WERI-Rb-1 (cell line): ENCODE data around the gene ATXN7.
A peak's percentile ranks its signal among the peaks of the same experiment; 100 is the strongest.

ENCODE experiments used
- DNase-seq: peaks from one replicate; pipeline ENCODE4 v3.0.0-alpha.2; 2020
- H3K27ac ChIP-seq: fragments of 250-450 bp; sonication (Bioruptor Pico); 2 replicates; pipeline ENCODE4 v1.5.1; 2020; ENCODE audit warnings: mild to moderate bottlenecking, moderate library complexity
- H3K27me3 ChIP-seq: fragments of 250-450 bp; sonication (Bioruptor Pico); 2 replicates; pipeline ENCODE4 v1.5.1; 2021; ENCODE audit warnings: mild to moderate bottlenecking, low read depth, moderate library complexity; ENCODE audit not compliant: insufficient read depth, severe bottlenecking
- H3K36me3 ChIP-seq: fragments of 250-450 bp; sonication (Bioruptor Pico); 2 replicates; pipeline ENCODE4 v1.5.1; 2020; ENCODE audit warnings: mild to moderate bottlenecking, moderate library complexity
- H3K4me3 ChIP-seq: 2 replicates; pipeline ENCODE4 v1.5.1; 2011; ENCODE audit warnings: low read depth, mild to moderate bottlenecking, control low read depth, low read length
- H3K9me3 ChIP-seq: fragments of 250-450 bp; sonication (Bioruptor Pico); 2 replicates; pipeline ENCODE4 v1.5.1; 2021; ENCODE audit warnings: mild to moderate bottlenecking, moderate library complexity; ENCODE audit not compliant: severe bottlenecking
- TF ChIP-seq, protein P1 (sequence below): IDR thresholded peaks from 2 replicates; pipeline ENCODE4 v1.5.1; 2011; ENCODE audit warnings: low read depth, mild to moderate bottlenecking, control low read depth, inconsistent platforms, low read length

The ATXN7 gene

DNA sequence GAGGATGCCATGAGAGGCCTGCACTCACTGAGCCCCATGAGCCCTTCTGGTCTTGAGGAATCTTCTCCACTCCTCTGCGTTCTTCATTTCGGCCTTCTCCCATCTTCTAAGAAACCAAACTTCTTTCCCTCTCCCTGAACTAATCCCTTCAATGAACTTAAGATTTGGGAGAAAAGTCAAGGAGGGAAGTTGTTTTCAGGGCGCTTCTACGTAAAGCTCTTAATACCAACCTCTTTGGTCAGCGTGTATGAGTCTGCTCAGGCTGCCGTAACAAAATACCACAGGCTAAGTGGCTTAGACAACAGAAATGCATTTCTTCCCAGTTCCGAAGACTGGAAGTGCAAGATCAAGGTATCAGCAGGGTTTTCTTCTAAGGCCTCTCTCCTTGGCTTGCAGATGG, 173.4 kb downstream of the ATXN7 start:
- Histone ChIP-seq H3K36me3 (no peaks in the 10 kb centered on the region), H3K9me3 (peaks cover 17% of the 10 kb centered on the region), H3K27ac (no peak overlapping the region), H3K27me3 (no peaks in the 10 kb centered on the region), H3K4me3 (no peak overlapping the region)
- DNase-seq = no peak
- TF ChIP-seq, protein P1, sequence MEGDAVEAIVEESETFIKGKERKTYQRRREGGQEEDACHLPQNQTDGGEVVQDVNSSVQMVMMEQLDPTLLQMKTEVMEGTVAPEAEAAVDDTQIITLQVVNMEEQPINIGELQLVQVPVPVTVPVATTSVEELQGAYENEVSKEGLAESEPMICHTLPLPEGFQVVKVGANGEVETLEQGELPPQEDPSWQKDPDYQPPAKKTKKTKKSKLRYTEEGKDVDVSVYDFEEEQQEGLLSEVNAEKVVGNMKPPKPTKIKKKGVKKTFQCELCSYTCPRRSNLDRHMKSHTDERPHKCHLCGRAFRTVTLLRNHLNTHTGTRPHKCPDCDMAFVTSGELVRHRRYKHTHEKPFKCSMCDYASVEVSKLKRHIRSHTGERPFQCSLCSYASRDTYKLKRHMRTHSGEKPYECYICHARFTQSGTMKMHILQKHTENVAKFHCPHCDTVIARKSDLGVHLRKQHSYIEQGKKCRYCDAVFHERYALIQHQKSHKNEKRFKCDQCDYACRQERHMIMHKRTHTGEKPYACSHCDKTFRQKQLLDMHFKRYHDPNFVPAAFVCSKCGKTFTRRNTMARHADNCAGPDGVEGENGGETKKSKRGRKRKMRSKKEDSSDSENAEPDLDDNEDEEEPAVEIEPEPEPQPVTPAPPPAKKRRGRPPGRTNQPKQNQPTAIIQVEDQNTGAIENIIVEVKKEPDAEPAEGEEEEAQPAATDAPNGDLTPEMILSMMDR = no peak

DNA sequence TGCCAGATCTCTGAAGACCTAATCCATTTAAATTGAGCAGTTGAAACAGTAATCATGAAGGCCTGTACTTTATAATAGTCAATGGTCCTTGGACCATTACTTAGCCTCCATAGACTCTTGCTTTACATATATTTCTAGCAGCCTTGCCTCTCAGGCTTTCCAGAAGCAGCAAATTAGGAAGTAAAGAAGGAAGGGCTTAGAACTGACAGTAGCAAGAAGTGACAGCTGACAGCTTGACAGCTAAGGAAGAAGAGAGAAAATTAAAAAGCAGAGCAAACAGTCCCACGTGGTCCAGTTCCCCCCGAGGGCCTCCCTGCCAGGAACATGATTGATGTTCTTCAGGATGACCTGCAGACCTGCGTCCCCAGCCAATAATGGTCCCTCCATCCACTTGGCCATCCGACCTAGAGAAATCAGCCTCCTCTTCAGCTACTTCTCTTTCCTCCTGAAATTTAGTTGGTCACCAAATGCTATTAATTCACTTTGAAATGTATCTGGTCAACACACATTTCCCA, 174.6 kb downstream of the ATXN7 start:
- DNase-seq = peak; percentile 11
- Histone ChIP-seq H3K36me3 (no peaks in the 10 kb centered on the region), H3K27ac (no peak overlapping the region), H3K27me3 (no peaks in the 10 kb centered on the region), H3K4me3 (no peak overlapping the region), H3K9me3 (peaks cover 17% of the 10 kb centered on the region)
- TF ChIP-seq, protein P1 = no peak

DNA sequence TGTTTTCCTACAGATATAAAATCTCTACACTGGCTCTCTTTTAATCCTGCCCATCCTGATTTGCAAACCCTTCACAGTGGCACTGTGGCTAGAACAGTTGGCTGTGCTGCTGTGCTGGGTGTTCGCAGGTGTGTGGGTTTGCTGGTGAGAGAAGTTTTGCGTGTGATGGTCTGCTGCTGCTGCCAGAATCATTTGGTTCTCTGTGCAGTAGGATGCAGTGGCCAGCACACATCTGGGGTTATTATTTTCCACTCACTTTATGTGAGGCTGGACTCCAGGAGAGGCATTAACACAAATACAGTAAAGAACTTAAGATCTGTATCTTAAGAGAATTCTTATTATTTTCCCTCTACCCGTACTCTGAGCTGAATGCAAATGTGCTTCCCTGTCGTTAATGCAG, 175.7 kb downstream of the ATXN7 start:
- Histone ChIP-seq H3K27ac (no peak overlapping the region), H3K27me3 (no peaks in the 10 kb centered on the region), H3K9me3 (peaks cover 7% of the 10 kb centered on the region), H3K4me3 (no peak overlapping the region), H3K36me3 (no peaks in the 10 kb centered on the region)
- no peak for DNase-seq
- TF ChIP-seq, protein P1 = no peak

DNA sequence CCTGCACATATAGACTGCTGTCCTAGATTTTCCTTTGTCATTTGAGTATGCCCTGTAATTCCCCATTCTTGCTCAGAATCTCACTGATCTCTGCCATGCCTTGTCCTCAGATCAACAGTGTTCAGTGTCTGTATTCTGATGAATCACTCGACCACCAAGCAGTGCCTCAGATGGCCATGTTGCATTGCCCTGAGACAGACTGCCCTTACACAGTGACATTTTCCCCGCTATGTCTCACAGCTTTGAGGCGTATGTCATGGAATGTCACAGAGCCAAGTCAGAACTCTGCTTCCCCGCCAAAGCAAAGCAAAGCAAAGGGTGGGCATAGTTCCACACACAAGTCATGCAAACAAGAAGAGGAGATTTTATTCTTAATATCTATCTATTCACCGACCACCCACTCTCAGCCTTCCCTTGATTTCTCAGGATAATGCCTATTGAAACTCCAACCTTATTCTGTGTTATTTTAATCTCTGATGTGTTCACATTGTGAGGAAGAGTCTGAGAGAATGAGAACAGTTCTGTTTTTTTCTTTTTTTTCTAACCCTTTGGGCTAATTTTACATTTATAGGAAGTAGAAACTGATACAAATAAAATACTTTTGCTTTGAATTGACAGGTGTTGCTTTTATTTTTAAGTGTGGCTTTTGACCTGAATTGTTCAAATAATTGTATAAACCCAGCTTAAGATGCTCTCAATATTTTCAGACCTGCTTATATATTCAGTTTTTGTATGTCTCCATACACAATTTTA, 176.5 kb downstream of the ATXN7 start:
- no peak for DNase-seq
- H3K27ac ChIP-seq = no peak overlapping the region
- H3K4me3 ChIP-seq = no peak overlapping the region
- H3K27me3 ChIP-seq = no peaks in the 10 kb centered on the region
- H3K9me3 ChIP-seq = peaks cover 4% of the 10 kb centered on the region
- TF ChIP-seq, protein P1 = no peak
- no peaks in the 10 kb centered on the region for H3K36me3 ChIP-seq

DNA sequence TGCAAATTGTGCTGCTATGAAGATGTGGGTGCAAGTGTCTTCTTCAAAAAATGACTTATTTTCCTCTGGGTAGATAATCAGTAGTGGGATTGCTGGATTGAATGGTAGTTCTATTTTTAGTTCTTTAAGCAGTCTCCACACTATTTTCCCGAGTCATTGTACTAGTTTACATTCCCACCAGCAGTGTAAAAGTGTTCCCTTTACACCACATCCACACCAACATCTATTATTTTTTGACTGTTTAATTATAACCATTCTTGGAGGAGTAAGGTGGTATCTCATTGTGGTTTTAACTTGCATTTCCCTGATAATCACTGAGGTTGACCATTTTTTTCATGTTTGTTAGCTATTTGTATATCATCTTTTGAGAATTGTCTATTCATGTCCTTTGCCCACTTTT, 179.3 kb downstream of the ATXN7 start:
- no peak overlapping the region for H3K27ac ChIP-seq
- no peaks in the 10 kb centered on the region for H3K27me3 ChIP-seq
- TF ChIP-seq, protein P1 = no peak
- no peak for DNase-seq
- no peaks in the 10 kb centered on the region for H3K36me3 ChIP-seq
- H3K4me3 ChIP-seq = no peak overlapping the region
- H3K9me3 ChIP-seq = no peaks in the 10 kb centered on the region

DNA sequence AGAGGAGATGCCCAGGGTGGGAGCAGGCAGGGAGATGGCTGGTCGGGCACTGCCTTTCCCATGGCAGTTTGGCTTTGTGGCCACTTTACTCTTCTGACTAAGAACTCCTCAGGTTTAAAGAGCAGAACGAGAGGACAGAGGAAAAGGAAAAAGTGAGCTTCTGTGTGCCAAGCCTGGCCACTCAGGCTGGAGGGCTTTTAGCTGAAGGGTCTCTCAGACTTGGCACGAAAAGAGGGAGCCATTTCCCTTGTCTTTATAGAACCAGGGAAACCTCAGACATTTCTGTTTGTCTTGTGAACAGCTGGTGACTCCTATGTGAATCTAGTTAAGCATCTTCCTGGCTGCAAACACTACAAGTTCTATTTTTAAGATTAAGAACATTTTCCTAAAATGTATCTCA, 182.9 kb downstream of the ATXN7 start:
- H3K36me3 ChIP-seq = no peaks in the 10 kb centered on the region
- H3K4me3 ChIP-seq = no peak overlapping the region
- no peaks in the 10 kb centered on the region for H3K27me3 ChIP-seq
- DNase-seq = no peak
- H3K27ac ChIP-seq = no peak overlapping the region
- TF ChIP-seq, protein P1 = no peak
- H3K9me3 ChIP-seq = no peaks in the 10 kb centered on the region
